HG02970 (cell line): Measurements from ENCODE around the gene NME1.
"Not testable (repeated sequence)": the region's sequence is repeated elsewhere in the genome, so short reads cannot be mapped to it uniquely, and the experiment has no call there.

Source experiments
- ATAC-seq: cut with Tn5 transposase; IDR thresholded peaks from one replicate; pipeline ENCODE4 v1.9.1; 2021; ENCODE audit warnings: mild to moderate bottlenecking, moderate library complexity, moderate number of reproducible peaks; ENCODE audit not compliant: unreplicated experiment, low FRiP score

NME1 gene

GRCh38 chr17:51144266-51145022, 8.9 kb upstream of the NME1 start:
- ATAC-seq = no peak

DNA sequence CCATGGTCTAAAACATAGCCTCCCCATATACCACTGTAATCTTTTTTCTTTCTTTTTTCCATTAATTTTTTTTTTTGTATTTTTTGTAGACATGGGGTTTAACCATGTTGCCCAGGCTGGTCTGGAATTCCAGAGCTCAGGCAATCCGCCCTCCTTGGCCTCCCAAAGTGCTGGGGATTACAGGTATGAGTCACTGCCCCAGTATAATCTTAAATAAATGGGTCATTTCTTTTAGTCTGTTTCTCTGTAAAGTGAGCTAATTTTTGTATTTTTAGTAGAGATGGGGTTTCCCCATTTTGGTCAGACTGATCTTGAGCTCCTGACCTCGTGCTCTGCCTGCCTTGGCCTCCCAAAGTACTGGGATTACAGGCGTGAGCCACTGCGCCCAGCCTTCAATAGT, 5.7 kb upstream of the NME1 start:
- ATAC-seq = no peak

GRCh38 chr17:51149163-51149562, 4.2 kb upstream of the NME1 start:
- no peak for ATAC-seq

GRCh38 chr17:51150932-51151331, 2.4 kb upstream of the NME1 start:
- ATAC-seq = no peak

GRCh38 chr17:51152766-51153209, 571 bp upstream of the NME1 start:
- ATAC-seq = no peak

GRCh38 chr17:51154176-51154575, 817 bp downstream of the NME1 start:
- no peak for ATAC-seq

GRCh38 chr17:51155416-51155815, 2.1 kb downstream of the NME1 start:
- ATAC-seq = no peak

DNA sequence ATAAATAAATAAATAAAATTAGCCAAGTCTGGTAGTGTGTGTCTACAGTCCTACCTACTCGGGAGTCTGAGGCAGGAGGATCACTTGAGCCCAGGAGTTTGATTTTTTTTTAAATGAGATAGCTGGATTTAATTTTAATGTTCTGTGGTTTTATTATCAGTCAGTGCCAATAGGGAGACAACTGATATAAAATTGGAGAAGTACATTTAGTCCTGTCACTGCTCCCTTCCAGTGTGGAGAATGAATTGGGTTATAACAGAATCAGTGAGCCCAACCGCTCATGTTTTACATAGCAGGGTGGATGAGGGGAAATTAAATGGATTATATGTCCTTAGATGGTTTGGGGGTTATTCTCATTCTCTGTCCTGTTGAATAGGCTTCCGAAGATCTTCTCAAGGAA, 6.2 kb downstream of the NME1 start:
- ATAC-seq = no peak

DNA sequence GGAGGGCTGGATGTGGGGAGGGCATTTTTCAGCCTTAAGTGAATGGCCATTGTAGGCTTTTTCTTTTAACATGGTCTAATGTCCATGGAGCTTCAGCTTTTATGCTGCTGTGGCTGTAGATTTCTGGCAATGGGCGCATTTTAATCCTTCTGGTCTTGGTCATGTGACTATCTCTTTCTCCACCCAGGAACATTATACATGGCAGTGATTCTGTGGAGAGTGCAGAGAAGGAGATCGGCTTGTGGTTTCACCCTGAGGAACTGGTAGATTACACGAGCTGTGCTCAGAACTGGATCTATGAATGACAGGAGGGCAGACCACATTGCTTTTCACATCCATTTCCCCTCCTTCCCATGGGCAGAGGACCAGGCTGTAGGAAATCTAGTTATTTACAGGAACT, 8.2 kb downstream of the NME1 start:
- no peak for ATAC-seq

- no peak for ATAC-seq
These were observed 11.7 kb downstream of the NME1 start for GRCh38 chr17:51164911-51165679.

DNA sequence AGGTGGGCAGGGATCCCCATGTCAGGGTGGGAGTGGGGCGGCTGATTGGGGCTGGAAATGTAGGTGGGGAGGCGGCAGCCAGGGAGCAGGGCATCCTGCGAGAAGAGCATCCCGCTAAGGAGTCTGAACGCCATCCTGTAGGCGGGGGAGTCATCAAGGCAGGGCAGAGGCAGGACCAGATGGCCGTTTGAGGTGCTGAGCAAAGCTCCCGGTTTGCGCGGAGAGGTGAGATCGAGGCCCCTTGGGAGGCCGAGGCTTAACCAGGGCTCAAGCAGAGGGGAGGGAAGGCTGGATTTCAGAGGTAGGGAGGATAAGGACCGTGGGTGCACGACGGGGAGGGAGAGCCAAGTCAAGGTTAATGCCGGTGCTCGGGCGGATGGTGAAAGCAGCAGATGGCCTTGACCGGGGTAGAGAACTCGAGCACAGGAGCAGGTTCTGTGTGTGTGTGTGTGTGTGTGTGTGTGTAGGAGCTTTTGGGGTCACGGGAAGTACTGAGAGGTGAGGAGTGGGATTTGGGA, 12.4 kb downstream of the NME1 start:
- ATAC-seq = peak; percentile 25

GRCh38 chr17:51166198-51166986, 13.0 kb downstream of the NME1 start, which contains the start of gene NME2:
Gene NME2, plus strand, starts transcription at chr17:51166411. Its CDS starts 420 bp downstream, at chr17:51166831.
- ATAC-seq = peak; percentile 76

- peak; percentile 37 for ATAC-seq
These were observed 13.9 kb downstream of the NME1 start for GRCh38 chr17:51166987-51167931.

DNA sequence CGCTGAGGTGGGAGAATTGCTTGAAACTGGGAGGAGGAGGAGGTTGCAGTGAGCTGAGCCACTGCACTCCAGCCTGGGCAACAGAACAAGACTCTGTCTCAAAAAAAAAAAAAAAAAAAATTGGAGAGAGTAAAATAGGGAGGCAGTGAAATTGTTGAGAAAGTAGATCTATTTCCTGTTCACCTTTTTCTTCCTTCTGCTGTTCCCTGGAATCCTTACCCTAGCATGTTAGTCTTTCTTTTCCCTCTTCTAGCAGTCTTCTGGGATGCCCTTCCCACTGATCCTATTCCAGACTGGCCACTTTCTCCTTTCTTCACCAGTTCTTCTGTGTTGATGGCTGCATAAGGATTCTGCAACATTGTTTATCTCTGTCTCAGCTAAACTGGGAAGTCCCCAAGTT, 16.0 kb downstream of the NME1 start:
- ATAC-seq = no peak

DNA sequence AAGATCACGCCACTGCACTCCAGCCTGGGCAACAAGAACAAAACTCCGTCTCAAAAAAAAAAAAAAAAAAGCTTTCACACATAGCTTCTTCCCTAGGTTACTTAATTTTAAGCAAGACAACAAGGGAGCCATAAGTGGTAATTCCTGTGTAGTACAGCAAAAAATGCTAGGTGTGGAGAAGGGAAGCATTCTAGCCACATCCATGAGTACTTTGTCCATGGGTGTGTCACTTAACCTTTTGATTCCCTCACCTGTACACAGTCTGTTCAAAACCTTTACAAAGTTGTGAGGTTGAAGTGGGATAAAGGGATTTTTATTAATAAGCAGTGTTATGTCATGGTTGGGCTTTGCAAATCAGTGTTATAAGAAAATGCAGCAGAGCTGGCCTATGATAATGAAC, 17.4 kb downstream of the NME1 start:
- ATAC-seq = no peak

DNA sequence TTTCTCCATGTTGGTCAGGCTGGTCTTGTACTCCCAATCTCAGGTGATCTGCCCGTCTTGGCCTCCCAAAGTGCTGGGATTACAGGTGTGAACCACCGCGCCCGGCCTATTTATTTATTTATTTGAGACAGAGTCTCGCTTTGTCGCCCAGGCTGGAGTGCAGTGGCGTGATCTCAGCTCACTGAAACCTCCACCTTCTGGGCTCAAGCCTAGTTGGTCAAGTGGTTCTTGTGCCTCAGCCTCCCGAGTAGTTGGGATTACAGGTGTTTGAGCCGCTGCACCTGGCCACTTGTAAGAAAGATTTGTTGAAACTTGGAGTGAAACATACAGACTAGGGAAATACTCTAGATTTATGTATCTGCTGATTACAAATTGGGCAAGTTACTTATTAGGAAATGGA, 18.7 kb downstream of the NME1 start:
- ATAC-seq = not testable (repeated sequence)

- ATAC-seq = no peak
These were observed 27.1 kb downstream of the NME1 start for GRCh38 chr17:51180486-51180885.

GRCh38 chr17:51184124-51184523, 30.8 kb downstream of the NME1 start:
- no peak for ATAC-seq

DNA sequence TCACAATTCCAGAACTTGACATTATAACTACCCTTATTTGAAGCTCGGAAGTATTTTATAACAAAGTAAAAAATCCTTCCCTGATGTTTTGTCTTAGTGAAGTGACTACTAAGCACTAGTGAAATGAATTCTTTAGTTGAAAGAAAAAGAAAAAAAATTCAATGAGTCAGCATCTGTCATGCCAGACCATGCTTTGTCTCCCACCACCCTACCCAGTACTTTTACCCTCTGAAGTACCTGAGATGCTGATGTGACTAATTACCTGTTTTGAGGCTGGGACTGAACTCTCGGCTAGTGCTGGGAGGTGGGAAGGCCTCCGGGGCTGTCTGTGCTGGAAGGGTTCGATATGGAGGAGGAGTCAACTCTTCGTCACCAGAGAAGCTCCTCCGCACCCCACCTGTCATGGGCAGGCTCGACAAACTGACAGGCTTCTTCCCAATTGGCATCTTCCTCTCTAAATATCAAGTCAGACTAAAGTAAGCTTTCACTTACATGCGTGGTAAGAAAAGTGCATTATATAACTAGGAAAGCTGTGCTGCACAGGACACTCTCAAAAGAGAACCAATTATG, 32.5 kb downstream of the NME1 start:
- no peak for ATAC-seq
